ENCODE results near the gene ZFAND3.

DNA sequence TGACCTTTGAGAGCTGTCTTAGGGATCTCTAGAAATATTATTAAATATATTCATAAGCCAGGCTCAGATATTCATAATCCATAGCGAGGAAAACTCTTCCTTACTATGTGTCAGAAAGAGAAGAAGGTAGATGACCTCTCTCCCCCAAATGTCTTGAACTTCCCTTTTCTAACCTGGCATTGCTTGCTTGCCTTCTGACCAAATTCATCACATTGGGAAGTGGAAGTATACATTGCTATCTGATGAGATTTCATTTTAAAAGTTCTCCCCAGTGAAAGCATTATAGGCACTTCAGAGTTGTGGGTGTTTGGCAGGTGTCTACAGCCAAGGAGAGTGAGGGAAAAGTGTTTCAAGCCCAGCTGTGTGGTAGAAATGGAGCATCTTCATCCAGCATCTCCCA lies 197.3 kb downstream of the ZFAND3 start:
- TF ChIP-seq POLR2A (IDR thresholded peaks at IDR 0.05; ENCODE audit: low read depth, low read length), result no peak
- no peak for TF ChIP-seq POLR2AphosphoS5 (IDR thresholded peaks at IDR 0.05; ENCODE audit: low read depth, low read length)
